ENCODE results near the gene DSP. TPM values are rescaled to one million over a fixed set of nuclear protein-coding genes. Genes with fewer than 3 reads are reported as not detected.
A peak's percentile ranks its signal among the peaks of the same experiment; 100 is the strongest.

The DSP gene
- total RNA-seq, 1 donor from 2014 or later, result 305 TPM

- intact Hi-C loops (cut with DNase I), result no loop called here
- DNase-seq (ENCODE audit: missing footprints) (no peak), ATAC-seq (no peak)
Observed at GRCh38 chr6:7587631-7588100, 46.2 kb downstream of the DSP start.

- ATAC-seq, result no peak
- intact Hi-C loops (cut with DNase I), result no loop called here
- no peak for DNase-seq (ENCODE audit: missing footprints)
Observed at GRCh38 chr6:7588506-7588905, 47.0 kb downstream of the DSP start.

- ATAC-seq (no peak), DNase-seq (ENCODE audit: missing footprints) (no peak)
- intact Hi-C loops (cut with DNase I), result no loop called here
Observed at GRCh38 chr6:7589221-7589620, 47.8 kb downstream of the DSP start.

- peak; percentile 99 for ATAC-seq
- DNase-seq (ENCODE audit: missing footprints), result peak; percentile 97
- intact Hi-C loops (cut with DNase I), result loop anchor here (10.0 kb wide), 1 partner anchor 165 kb away; no protein-coding TSS in a partner anchor
Observed at GRCh38 chr6:7589949-7590917, 48.8 kb downstream of the DSP start, which contains the start of gene SNRNP48. Gene SNRNP48, plus strand, starts transcription at chr6:7590198. Its CDS starts 60 bp downstream, at chr6:7590258.

DNA sequence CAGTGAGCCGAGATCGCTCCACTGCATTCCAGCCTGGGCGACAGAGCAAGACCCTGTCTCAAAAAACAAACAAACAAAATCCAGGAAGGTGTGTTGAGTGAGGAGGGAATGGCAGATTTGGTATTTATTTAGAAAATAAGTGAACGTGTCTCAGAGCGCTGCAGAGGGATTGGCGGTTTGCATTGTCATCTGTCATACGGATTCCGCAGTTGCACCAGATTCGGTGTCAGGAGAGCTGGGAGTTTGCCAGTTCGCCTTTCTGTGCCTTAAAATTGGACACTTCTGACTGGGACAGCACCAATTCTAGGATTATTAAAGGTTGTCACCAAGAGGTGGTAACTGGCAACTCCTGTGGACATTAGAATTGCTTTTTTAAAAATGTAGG lies 49.4 kb downstream of the DSP start:
- no peak for DNase-seq (ENCODE audit: missing footprints)
- intact Hi-C loops (cut with DNase I), result loop anchor here (10.0 kb wide), 1 partner anchor 166 kb away; no protein-coding TSS in a partner anchor
- no peak for ATAC-seq

- intact Hi-C loops (cut with DNase I), result loop anchor here (10.0 kb wide), 1 partner anchor 167 kb away; no protein-coding TSS in a partner anchor
- no peak for ATAC-seq
- DNase-seq (ENCODE audit: missing footprints), result no peak
Observed at GRCh38 chr6:7591770-7592169, 50.3 kb downstream of the DSP start.

GRCh38 chr6:7593229-7593628 lies 51.8 kb downstream of the DSP start:
- intact Hi-C loops (cut with DNase I), result loop anchor here (10.0 kb wide), 1 partner anchor 168 kb away; no protein-coding TSS in a partner anchor
- ATAC-seq (no peak), DNase-seq (ENCODE audit: missing footprints) (no peak)

GRCh38 chr6:7594579-7595125 lies 53.2 kb downstream of the DSP start:
- intact Hi-C loops (cut with DNase I), result loop anchor here (10.0 kb wide), 1 partner anchor 170 kb away; no protein-coding TSS in a partner anchor
- no peak for DNase-seq (ENCODE audit: missing footprints)
- no peak for ATAC-seq

- ATAC-seq, result peak; percentile 92
- DNase-seq (ENCODE audit: missing footprints), result no peak
- intact Hi-C loops (cut with DNase I), result no loop called here
Observed at GRCh38 chr6:7604003-7604402, 62.5 kb downstream of the DSP start.

DNA sequence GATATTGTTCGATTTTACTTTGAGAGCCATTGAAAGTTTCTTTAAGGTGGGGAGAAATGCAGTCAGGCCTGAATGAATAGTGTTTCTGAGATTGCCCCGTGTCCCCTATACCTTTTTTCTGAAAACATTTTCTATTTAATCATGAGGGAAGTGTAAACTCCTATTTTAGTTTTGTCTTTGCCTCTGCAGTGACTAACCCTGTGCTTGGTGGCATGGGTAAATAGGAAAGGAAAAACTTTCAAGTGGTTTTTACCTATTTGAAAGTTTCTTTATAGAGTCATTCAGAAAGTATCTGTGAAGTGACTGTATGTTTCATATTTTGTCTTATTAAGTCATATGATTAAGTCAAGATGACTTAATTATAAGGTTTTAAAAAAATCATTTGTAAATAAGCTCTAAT lies 63.0 kb downstream of the DSP start:
- intact Hi-C loops (cut with DNase I), result no loop called here
- ATAC-seq, result no peak
- DNase-seq (ENCODE audit: missing footprints), result no peak

DNA sequence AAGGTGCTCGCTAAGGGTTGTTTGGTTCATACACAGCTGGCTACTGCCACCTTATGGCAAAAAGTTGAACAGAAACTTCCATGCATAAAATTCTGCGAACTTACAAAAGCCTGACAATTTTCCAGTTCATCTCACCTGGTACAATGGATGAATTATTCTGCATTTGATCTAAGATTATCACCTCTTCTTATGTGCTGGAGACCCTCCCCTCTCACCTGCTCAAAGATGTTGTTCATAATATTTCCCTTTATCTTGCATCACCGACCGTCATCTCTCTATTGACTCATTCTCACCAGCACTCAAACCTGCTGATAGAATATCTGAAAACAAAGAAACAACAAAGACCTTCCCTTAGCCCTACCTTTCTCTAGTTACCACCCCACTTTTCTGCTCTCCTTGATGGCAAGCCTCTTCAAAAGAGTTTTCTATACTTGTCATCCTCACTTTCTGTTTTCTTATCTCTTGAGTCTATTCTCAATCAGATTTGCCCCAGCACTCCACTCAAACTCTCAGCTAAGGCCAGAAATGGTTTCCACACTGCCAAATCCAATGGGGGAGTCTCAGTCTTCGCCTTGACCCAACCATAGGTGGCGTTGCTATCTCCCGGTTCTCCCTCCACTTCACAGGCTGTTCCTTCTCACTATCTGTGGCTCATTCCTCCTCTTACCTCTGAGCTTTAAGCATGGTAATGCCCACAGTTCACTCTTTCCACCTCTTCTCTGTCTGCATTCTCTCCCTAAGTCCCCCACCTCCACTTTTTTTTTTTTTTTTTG lies 74.3 kb downstream of the DSP start:
- ATAC-seq, result peak; percentile 18
- no peak for DNase-seq (ENCODE audit: missing footprints)
- intact Hi-C loops (cut with DNase I), result loop anchor here (5.0 to 10.0 kb wide), 2 partner anchors 338 to 941 kb away; no protein-coding TSS in a partner anchor

DNA sequence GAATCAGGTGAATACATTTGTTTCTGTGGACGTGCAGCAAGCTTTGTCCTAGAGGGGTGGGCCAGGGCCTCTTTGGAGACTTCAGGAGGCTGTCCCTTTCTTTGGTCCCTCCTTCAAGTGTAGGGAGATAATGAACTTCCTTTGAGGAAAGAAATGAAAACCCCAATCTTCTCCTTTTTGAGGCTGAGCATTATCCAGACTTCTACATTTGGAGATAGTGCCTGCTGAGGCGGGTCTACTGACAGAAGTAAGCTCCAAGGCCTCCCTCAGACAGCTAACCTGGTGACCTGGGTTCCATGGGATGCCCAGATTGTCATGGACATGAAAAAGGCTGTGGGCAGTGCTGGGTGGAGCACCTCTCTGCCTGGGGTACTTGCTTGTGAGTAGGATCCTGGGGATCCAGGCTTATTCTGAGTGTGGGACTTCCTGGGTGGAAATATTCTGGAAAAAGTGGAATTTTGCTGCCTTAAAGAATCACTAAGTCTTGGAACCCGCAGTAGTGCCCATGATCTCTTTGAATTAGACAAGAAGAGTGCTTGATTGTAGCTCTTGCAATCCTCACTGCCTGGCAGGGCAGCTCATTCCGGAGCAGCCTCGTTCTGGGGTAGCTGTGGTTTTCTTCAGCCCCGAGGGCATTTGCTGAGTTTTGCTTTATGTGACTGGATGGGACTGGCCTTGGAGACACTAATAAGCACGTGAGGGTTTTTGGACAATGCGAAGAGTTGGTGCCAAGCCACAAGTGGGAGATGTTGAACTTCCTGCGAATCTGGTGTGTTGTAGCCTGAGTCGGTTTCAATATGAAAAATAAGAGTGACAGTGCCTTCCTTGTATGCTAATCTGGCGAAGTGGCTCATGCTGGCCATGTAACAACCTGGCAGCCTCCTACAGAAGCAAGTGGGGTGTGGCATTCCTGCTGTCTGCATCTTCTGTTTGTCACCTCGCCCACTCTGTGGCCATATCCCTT lies 76.6 kb downstream of the DSP start:
- intact Hi-C loops (cut with DNase I), result loop anchor here (5.0 to 10.0 kb wide), 2 partner anchors 341 to 943 kb away; no protein-coding TSS in a partner anchor
- peak; percentile 49 for ATAC-seq
- DNase-seq (ENCODE audit: missing footprints), result peak; percentile 73

DNA sequence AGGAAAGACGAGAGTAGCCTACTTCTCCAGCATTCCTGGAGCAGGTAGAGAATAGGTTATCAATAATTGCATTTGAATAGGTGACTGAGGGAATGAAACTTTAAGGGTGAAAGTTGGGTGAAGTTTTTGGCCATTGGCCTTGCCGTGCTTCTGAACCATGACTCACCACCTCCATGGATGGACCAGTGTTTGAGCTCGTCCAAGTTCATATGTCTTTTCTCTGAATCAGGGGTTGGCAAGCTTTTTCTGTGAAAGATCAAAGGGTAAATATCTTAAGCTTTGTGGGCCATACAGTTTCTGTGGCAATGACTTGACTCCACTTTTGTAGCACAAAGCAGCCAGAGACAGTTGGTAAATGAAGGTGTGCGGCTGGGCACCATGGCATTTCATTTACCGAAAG lies 80.3 kb downstream of the DSP start:
- intact Hi-C loops (cut with DNase I), result no loop called here
- DNase-seq (ENCODE audit: missing footprints), result no peak
- ATAC-seq, result no peak

DNA sequence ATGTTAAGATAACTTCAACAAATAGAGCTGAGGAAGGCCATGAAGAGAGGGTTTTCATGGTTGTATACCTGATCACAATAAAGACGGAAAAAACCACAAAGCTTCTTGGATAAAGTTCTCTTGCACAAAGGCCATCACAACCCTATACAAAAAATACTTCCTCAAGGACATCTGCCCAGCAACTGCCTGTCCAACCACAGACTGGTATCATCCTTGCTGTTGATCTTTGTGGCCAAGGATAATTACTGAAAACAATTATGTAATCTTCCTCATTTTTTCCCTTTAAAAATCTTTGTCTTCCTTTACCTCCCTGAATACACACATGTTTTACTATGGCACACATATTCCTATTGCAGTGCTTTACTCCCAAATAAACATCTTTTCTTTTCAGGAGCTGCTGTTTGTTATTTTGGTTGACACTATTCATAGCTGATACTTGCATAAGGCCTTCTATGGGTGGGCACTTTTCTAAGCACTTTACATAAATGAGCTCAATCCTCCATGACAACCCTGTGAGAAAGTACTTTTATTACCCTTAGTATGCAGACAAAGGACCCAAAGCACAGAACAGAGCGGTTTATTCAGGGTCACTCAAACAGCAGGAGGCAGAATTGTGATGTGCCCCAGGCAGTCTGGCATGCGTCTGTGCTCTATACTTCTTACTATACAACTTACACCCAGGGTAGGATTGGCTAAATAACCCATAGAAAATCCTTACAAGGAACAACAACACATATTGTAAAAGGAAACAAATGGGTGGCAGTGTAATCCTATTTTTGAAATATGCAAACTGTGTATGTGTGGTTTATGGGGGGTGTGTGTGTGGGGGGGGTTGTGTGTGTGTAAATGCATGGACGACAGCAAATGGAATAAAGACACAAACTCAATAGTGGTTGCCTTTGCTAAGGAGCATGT lies 83.6 kb downstream of the DSP start:
- DNase-seq (ENCODE audit: missing footprints) (no peak), ATAC-seq (no peak)
- intact Hi-C loops (cut with DNase I), result no loop called here

- DNase-seq (ENCODE audit: missing footprints) (no peak), ATAC-seq (no peak)
- intact Hi-C loops (cut with DNase I), result no loop called here
Observed at GRCh38 chr6:7628479-7628878, 87.0 kb downstream of the DSP start.

DNA sequence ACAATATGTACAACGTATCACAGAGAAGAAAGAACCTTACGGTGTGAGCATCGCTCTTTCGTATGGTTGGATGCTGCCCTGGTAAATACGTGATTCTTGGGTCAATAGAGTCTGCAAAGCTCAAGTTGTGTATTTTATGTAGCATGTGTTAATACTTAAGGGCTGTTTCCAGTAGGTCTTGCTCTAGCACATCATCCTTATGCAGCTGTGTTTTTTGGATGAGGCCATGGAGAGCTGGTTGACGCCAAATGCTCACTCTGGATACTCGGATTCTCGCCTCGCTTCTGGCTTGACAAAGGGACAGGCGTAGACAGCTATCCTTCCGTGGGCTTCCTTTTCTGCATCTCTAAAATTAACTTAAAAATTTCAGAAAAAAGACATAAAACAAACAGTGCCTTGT lies 87.4 kb downstream of the DSP start:
- intact Hi-C loops (cut with DNase I), result no loop called here
- ATAC-seq (no peak), DNase-seq (ENCODE audit: missing footprints) (no peak)

- ATAC-seq, result no peak
- no peak for DNase-seq (ENCODE audit: missing footprints)
- intact Hi-C loops (cut with DNase I), result no loop called here
Observed at GRCh38 chr6:7629321-7629720, 87.8 kb downstream of the DSP start.
